DMS79 treated with DMSO at 0.1 percent for 48 hours (cell line): ENCODE measurements around the gene CDH2.
A peak's percentile ranks its signal among the peaks of the same experiment; 100 is the strongest.

Source experiments
- DNase-seq: peaks from one replicate; lab custom pipeline; 2025; lab: John Stamatoyannopoulos, UW

The CDH2 gene

DNA sequence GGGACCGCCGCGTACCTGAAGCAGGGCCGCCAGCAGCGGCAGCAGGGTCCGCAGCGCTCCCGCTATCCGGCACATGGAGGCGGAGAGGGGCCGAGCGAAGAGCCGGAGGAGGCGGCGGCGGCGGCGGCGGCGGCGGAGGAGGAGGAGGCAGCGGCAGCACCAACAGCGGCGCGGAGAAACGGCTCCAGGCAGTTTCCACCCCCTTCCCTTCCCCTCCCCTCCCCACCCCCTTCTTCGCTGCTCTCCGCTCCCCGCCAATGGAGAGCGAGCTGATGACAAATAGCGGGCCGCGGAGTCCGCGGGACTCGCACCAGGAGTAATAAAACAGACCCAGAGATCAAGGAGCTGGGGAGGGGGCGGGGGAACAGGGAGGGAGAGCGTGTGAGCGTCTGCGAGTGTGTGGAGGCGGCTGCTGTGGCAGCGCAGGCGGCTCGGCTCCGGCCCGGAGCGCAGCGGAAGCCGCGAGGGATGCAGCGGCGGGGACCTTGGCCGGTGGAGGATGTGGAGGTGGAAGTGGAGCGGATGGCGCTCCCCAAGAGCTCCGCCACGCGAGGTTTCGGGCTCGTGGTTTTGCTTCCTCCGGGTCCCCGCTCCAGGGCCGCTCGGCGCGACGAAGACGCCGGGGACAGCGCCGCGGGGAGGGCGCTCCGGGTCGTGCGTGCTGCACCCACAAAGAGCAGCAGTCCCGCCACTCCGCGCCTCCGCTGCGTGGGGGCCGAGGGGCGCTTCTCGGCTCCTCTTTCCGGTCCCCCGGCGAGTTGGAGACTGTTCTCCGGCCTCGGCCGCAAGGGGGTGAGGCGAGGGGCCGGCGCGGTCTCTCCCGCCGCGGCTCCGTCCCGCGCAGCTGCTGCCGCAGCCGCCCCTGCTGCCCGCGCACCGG is at the start of gene CDH2:
TSS of gene CDH2 (minus strand) at position 183 of the 880 bp plus-strand sequence. CDS start at position 75, 108 bp downstream.
- peak; percentile 75 for DNase-seq

DNA sequence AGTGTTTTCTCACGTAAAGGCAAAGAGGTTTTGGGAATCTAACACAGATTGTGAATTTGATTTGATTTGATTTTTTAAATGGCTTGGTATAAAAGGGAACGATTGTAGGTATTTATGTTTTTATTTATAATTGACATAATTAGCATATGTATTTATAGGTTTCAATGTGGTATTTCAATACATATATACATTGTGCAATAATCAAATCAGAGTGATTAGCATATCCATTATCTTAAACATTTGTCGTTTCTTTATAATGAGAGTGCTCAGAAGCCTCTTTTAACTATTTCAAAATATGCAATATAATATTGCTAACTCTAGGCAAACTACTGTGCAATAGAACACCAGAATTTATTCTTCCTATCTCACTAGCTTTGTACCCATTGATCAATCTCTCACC is 35.1 kb upstream of the CDH2 start:
- DNase-seq, result no peak

DNA sequence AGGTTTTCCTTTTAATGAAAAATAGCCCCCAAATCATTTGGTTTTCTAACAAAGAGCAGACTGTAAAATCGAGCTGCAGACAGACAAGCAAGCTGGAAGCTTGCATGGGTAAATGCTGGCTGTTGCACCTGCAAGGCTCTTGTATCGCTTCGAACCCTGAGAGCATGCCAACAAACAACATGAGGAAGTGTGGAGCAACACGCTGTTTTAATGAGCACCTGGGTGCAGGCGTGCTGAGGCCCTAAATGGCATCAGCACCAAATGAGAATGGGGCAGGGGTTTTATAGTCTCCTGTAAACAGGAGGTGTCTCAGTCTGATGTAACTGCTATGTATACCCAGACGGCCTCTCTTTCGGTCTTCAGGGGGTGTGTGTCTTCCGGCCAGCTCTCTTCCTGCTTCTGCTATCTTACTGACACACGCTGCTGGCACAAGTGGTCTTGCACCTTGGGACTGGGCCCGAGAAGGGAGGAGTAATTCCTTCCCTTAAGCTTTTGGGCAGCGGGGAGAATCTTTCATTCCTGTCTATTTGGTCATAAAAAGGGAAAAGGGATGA is 31.9 kb upstream of the CDH2 start:
- DNase-seq, result no peak

DNA sequence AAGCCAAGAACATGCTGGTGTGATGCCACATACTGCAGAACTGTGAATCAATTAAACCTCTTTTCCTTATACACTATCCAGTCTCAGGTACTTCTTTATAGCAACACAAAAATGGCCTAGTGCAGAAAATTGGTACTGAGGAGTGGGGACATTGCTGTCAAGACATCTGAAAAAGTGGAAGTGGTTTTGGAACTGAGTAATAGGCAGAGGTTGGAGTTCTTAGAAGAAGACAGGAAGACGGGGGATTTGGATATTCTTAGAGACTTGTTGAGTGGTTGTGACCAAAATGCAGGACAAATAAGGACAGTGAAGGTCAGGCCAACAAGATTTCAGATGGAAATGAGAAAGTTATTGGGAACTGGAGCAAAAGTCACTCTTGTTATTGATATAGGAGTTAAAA is 31.3 kb upstream of the CDH2 start:
- DNase-seq, result no peak

DNA sequence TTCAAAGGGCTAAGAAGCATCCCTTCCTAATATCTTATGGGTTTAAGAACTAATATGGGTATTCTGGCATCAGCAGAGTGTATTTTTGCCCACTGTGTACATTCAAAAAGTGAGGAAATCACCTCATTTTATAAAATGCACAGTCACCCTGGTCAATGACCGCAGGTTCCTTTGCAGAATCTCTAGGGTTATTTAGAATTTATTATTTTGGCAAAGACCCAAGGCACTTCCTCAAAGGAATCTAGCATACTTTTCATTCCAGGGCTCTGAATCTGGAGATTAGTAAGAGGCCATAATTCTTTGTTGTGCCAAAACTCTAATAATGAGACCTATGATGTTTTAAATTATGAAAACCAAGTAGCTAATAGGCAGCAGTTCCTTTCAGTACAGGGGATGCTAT is 27.2 kb upstream of the CDH2 start:
- no peak for DNase-seq

DNA sequence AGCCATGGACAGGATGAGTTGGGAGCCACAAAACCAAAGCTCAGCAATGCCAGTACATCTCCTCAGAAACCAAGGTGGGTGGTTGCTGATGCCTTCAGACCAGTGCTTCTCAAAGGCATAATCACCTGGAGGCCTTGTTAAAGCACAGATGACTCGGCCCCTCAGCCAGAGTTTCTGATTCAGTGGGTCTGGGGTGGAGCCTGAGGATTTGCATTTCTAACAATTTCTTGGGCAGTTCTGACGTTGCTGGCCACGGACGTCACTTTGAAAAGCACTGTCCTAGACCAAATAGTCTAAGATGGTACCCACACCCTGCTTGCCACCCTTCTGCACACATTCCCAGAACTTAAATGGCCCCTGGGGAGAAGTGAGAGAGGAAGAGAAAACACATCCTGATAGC is 24.1 kb upstream of the CDH2 start:
- no peak for DNase-seq

DNA sequence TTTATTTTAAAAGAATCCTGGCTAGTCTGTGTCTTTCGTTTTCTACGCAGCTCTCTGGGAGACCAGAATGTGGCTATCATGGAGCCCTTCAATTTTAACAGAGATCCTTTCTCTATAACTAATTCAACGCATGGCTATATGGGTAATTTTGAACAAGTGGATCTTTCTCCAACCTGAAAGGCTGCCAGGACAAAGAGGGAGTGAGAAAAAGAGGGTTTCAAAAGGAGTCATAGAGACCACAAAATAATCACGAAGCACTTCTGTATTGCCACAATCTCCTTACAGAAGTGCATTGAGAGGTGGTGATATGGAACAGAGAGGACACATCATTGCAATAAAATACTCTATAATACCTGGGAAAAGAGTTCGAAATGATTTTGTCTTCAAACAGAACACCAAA is 21.7 kb upstream of the CDH2 start:
- no peak for DNase-seq

DNA sequence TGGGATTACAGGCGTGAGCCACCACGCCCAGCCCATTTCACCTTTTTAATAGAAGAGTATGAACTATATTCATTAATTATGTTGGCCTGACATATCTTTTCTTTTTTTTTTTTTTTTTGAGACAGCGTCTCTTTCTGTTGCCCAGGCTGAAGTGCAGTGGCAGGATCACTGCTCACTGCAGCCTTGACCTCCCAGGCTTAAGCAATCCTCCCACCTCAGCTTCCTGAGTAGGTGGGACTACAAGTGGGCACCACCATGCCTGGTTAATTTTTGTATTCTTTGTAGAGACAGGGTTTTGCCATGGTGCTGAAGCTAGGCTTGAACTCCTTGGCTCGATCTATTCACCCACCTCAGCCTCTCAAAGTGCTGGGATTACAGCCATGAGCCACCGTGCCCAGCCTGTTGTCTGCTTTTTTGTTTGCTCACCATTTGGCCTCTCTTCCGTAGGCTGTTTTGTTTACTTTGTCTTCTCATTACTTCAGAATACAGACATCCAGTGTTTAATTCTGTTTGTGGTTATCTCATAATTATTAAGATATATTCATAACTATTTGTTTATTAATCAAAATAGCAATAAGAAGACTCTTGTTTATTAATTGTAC is 16.3 kb upstream of the CDH2 start:
- no peak for DNase-seq

DNA sequence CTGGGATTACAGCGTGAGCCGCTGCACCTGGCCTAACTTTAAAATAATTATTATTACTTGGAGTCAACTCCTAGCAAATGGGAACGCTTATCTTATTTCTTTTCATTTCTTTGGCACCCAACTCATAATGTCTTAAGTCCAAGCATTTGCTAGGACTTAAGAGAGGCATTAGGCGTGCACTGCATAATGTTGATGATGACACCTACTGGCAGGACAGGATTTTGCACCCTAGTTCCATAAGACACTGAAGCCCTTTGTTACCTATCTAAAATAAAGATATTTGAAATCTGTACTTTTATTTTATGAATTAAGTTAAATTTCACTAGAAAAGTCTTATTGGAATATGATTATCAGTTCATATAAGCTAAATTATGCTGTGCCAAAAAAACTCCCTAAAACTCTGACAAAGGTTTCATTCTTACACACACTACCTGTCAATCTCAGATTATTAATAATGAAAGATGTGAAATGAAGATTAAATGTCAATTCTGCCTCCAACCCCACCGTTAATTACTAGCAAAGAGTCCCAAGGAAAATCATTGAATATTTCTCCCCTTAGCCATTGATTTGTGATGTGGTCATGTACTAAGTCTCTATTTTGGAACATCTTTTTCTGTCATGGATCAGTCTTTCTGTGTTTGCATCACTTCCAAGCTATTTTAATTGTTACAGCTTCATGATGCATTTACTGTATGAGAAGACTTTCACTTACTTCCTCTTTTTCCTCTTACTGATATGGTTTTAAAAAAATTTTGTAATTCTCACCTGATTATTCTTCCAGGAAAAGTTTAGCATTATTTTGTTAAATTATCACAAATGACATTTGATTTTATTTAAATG is 12.7 kb upstream of the CDH2 start:
- no peak for DNase-seq

DNA sequence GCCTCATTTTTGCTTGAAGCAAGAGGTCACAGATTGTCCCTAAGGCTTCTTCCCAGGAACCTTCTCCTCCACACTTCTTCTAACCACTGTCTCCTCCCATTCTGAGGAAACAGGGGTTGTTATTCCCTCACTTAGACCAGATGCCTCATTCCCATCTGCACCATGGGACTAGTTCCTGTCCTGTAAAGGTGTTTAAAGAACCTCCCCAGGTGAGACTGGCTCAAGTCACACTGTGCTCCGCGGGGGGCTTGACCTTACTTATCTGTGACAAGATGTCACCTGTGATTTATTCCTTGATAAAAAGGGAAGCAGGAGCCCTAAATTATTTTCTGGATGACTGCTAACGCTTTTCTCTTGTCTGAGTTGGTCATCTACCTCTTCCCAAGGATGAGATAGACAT is 8.2 kb upstream of the CDH2 start:
- DNase-seq, result no peak

DNA sequence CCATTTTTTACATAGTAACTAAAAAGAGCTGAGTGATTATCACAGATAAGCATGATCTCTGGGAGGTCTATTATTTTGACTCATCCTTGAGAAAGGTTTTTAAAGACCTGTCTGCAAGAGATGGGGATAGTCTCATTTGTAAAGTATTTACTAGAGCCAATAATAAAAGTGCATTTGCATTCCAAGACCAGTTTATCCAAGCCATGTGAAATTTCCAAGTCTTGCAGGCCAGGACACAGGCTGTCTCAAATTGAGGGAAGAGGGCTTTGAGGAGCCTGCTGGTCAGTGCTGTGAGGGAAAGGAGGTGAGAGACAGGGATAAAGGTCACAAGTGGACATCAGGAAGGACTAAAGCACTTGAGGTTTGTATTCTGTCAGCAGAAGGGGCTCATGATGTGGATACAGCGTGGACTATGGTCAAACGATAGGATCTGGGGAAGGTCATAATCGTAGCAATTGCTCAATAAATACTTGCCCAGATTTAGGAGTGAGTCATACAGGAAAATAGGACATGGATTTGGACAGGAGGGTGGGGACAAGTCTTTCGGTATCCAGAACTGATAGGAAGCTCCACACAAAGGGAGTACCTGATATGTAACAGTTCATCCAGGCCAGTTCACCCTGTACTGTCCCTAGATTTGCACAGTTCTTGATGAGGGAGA is 6.6 kb upstream of the CDH2 start:
- DNase-seq, result no peak

DNA sequence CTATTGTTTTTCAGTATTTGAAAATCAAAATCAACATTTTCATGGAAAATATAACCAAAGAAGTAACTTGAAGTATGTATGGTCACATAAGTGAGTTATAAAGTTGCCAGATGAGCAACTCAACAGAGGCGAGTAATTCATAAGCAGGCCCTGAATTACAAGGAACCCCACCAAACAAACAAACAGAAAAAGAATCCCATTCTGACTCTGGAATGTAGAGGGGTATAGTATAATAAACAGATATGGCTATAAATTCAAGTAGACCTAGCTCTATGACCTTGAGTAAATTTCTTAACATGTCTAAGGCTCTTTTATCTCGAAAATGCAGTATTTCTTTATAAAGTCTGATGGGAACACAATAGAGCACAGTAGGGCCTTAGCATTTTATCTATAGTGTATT is 4.7 kb upstream of the CDH2 start:
- DNase-seq, result no peak

DNA sequence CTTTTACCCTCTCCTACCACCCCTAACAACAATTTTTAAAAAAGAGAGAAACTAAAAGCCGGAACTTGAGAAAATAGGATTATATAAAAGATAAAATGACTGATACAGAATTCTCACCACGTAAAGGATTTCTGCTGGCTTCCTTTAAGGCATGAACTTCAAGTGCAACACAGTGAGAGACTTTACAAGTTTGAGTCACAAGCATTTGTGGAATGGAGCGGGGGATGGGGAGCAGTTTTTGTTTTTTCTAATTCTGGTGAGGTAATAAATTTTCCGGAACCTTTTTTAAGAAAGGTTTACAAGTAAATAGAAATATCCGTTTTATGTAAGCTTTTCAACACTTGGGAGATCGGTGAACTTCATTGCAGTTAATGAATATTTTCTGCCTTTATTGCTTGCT is 1.8 kb upstream of the CDH2 start:
- no peak for DNase-seq

DNA sequence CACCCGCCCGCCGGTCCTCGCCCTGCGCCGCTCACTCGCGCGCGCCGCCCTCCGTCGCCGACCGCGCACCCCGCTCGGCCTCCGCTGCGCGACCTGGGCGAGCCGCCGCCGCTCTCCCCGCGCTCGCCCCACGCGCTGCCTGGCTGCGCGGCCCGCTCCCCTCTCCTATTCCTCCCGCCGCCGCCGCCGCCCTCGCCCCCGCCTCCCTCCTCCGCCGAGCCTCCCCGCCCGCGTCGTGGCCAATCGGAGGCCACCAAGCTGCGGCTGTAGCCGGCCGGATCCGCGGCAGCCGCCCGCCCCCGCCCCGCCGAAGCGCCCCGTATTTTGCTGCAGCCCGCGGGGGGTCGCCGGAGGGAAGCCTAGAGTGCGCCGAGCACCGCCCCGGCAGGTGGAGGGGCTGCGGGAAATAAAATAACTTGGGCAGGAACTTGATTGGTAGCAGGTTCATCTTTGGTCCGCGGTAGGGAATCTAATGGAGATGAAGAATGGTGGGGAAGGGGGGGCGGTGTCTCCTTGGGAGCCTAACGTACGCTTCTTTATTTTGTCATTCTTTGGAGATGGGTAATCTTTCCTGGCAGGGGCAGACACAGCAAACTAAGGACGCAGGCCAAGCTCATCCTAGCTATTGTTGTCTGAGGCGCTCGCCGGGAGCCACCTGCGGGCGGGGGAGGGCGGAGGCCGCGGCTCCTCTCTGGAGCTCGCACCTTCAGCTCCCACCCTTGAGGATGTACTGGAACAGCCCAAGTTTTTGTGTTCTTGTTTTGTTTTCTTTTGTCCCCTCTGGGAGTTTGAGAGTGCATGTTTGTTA is 1.1 kb upstream of the CDH2 start:
- peak; percentile 66 for DNase-seq

DNA sequence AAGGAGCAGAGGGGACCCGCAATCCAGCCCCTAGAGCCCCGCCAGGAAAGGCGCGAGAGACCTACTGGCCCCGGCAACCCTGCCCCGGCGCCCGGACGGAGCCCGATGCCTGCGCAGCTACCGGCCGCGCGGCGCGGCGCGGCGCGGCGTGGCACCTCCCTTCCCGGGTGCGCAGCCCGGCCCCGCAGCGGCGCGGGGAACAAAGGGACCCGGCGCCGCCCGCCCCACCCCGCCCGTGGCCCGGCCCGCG is 307 bp downstream of the CDH2 start:
- no peak for DNase-seq

DNA sequence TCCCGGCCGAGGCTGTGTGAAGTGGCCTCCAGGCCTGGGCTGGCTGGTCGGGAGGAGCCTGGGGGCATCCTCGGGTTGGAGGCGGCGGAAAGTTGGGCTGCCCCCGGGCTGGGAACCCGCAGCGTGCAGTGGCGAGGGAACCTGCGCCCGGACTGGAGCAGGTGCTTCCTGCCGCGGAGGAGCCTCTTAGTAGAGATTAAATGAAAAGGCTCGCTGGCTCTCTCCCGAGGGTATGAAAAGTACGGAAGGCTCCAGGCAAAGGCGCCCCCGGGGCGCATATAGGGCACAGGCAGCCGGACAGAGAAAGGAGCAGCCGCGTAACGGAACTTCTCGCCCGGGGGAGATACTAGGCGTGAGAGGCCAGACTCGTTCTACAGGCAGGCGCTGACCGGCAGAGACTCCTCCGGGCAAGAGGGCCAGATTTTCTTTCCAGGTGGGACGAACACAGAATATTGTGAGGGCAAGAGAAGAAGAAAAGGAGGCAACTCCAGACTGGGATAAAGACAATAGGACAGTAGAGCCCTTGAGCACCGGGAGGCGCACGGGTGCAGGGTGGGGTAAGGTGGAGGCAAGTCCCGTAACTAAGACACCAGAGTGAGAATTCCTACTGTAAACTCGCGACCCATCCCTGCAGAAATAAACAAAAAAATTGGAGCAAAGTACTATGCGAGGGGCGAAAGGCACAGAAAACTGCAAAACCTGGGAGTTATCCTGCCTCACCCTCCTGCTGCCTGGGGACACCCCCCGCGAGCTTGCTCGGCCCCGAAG is 816 bp downstream of the CDH2 start:
- peak; percentile 35 for DNase-seq

DNA sequence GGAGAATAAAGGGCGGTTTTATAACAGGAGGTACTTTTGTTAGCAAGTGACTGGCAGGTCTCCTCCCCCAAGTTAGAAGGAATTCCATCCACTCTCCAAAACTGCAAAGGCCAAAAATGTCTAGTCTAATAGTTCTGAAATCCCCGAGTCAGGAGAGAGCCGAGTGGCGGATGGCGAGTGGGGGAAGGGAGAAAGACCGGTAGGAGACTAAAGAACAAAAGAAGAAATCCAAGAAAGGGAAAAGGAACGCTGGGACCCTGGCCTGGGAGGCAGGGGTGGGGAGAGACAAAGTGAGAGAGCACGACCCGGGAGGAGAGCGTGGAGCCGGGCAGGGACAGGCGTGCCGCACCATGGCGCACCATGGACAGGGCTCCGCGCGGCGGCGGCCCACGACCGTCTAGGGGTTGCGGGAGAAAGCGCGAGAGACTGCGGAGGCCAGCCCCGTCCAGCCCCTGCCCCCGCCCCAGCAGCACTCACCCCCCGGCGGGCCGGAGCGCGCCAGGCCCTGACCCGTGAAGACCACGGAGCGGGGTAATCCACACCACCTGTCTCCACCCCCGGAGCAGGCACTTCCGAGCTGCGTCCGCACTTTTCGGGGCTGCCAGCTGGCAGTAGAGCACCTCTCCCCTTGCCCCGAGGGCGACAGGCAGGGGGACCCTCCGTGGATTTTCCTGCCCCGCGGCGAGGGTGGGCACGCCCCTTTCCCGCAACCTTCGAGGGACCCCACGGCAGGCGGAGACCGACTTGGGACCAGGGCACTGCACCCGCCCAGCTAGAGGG is 1.6 kb downstream of the CDH2 start:
- DNase-seq, result peak; percentile 38

DNA sequence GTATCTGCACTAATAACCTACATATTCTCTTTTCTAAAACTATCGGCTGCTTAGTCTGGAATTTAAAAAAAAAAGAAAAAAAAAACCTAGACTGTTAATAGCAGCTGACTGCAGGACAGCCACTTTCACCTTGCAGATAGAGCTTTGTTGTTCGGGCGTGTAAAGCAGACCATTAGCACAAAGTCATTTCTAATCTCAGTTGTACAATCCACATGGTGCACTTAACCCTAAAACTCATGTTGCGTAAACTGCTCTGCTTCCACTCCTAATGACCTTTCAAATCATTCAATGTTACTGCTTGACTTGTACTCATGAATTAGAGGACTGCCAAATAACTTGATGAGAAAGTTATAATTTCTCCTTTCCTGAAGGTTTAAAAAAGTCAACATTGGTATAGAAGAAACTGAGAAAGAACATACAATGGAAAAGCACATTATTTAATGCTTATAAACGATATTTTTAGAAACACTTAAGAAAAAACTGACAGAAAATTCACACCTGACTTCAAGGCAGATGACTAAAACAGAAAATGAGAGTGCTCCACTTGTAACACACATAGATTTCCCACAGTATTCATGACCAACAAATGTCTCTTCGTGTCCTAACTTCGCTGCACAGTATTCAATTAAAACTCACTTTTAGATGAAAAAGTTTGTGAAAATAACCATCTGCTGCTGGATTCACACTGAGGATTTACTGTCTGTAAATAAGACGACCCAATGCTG is 2.6 kb downstream of the CDH2 start:
- peak; percentile 39 for DNase-seq

DNA sequence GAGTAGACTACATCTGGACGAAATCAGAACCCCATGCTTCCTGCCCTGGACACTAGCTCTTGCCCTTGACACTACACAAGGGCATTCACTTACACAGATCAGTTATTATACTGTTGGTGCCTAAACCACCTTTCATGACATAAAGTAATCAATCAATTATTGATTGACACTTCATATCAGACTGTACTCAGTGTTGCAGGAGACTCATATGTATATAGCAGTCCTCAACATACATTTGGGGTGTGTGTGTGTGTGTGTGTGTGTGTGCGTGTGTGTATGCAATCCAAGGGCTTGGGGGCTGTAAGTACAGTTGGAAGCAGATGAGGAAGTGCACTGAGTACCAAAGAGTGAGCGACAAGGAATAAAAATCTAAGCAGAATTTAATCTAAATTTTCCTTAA is 5.1 kb downstream of the CDH2 start:
- DNase-seq, result no peak
